Naive thymus-derived CD8-positive, alpha-beta T cell (primary cell): Measurements from ENCODE around the gene FNDC8. TPM values are rescaled to one million over a fixed set of nuclear protein-coding genes. Genes with fewer than 3 reads are reported as not detected.

Experiments used
- ATAC-seq, 2 donors: fragments of 150-1000 bp; cut with Tn5 transposase in 1 of 2; sonication (Bioruptor Pico), chemical (Tn5 transposase) in 1 of 2; 1 replicate in 1 of 2; 2 replicates in 1 of 2; pipeline ENCODE4 v1.10.0; 2021; ENCODE audit warnings: mild to moderate bottlenecking in 2 of 2, moderate library complexity in 2 of 2
- POLR2A ChIA-PET: fragments of 350-600 bp; sonication (Branson Sonifier 250); formaldehyde crosslinking; loops from one replicate; lab custom pipeline; 2021; ENCODE audit warnings: antibody characterized with exemption; lab: Charles Lee
- DNase-seq, 10 donors: peaks; one replicate each; pipeline versions ENCODE4 v3.0.0 to v3.0.0-alpha.2; 2020 to 2022
- H3K27ac Mint-ChIP-seq, 10 donors: one replicate each; pipeline ENCODE4 v1.8.0; 2020 to 2022; ENCODE audit warnings: mild to moderate bottlenecking in 10 of 10, mixed read lengths in 10 of 10, moderate library complexity in 4 of 10, inconsistent platforms in 1 of 10
- H3K27me3 Mint-ChIP-seq, 5 donors: one replicate each; pipeline ENCODE4 v1.8.0; 2021 to 2022; ENCODE audit warnings: mixed read lengths in 5 of 5
- H3K36me3 Mint-ChIP-seq, 3 donors: one replicate each; pipeline ENCODE4 v1.8.0; 2020 to 2022; ENCODE audit warnings: mixed read lengths in 3 of 3, mild to moderate bottlenecking in 2 of 3, inconsistent platforms in 1 of 3
- H3K4me1 Mint-ChIP-seq, 4 donors: one replicate each; pipeline ENCODE4 v1.8.0; 2021 to 2022; ENCODE audit warnings: mixed read lengths in 4 of 4
- H3K4me3 Mint-ChIP-seq, 10 donors: one replicate each; pipeline ENCODE4 v1.8.0; 2020 to 2022; ENCODE audit warnings: mild to moderate bottlenecking in 10 of 10, mixed read lengths in 10 of 10, moderate library complexity in 6 of 10, inconsistent platforms in 1 of 10
- H3K9me3 Mint-ChIP-seq, 9 donors: one replicate each; pipeline ENCODE4 v1.8.0; 2020 to 2022; ENCODE audit warnings: mixed read lengths in 9 of 9, mild to moderate bottlenecking in 3 of 9, inconsistent platforms in 1 of 9, moderate library complexity in 1 of 9
- polyA plus RNA-seq, 3 donors: library from polyadenylated mRNA; unstranded; fragments of 300-500 nt; fragmentation: Illumina TruSeq; gene quantifications; one replicate each; pipeline ENCODE4 v1.2.3, GENCODE V29; 2021
- total RNA-seq, 8 experiments: library from RNA in 2 of 8; stranded (reverse) in 2 of 8; gene quantifications; one replicate each; pipeline ENCODE4 v1.2.3 and lab custom pipeline; 2021 to 2026

FNDC8 gene
- total RNA-seq, result not detected
- polyA plus RNA-seq, result not detected
- total RNA-seq (lab: John Stamatoyannopoulos, UW), result 0 to 0.09 (median 0) reads per million in 6 experiments

GRCh38 chr17:35121315-35121714, at the start of gene FNDC8:
FNDC8 (plus strand) TSS chr17:35121615; CDS start chr17:35121694, 79 bp downstream.
- POLR2A ChIA-PET, result interaction anchor here (0.6 kb wide), 1 partner anchor 160 kb away, joined by 3 read pairs; the partner anchor contains the start of gene CCT6B
- no peaks in the 10 kb centered on the region for H3K27me3 Mint-ChIP-seq
- H3K36me3 Mint-ChIP-seq, result peaks cover 0 to 6% (median 0%) of the 10 kb centered on the region in 3 donors
- peak within 1 kb of the TSS in 2 of 10 donors; percentile 10 to 47 for H3K27ac Mint-ChIP-seq
- H3K4me1 Mint-ChIP-seq, result peaks cover 13 to 37% (median 31%) of the 10 kb centered on the region in 4 donors
- no peaks in the 10 kb centered on the region for H3K9me3 Mint-ChIP-seq
- DNase-seq, result no peak
- no peak for ATAC-seq
- H3K4me3 Mint-ChIP-seq, result peak within 1 kb of the TSS in 4 of 10 donors; percentile 30 to 56 (median 44)

DNA sequence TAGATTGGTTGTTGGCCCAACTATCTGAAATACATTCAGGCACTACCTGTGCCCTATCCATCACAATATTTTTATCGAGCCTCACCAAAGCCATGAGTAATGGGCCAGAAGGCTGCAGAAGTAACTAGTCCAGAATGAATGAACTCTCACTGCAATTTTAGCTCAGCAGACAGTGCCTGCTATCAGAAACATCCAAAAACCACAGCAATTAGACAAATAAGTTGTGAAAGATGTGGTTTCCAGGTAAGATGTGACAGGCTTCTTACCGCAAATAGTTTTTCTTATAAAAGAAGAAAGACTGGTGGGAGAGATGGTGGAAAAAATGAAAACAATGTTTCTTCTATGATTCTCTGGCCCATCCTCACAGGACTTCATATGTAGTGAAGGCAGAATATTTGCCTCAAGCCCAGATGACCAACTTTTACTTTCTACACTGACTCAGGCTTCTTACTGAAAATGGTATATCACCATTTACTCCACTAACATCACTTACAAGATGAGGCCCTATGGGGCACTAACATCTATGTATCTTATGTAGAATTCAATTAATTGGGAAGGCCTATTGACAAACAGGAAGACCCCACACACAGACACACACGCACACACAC, 48.1 kb upstream of the FNDC8 start:
- Mint-ChIP-seq H3K9me3 (no peaks in the 10 kb centered on the region), H3K4me1 (peaks cover 41 to 81% (median 72%) of the 10 kb centered on the region in 4 donors), H3K27ac (peak overlapping the region; percentile 50 to 89 (median 79)), H3K4me3 (peak overlapping the region in 9 of 10 donors; percentile 4 to 66 (median 49)), H3K36me3 (peaks cover 0 to 9% (median 0%) of the 10 kb centered on the region in 3 donors), H3K27me3 (no peaks in the 10 kb centered on the region)
- POLR2A ChIA-PET, result interaction anchor here (0.6 to 2.3 kb wide), 6 partner anchors 10 to 50 kb away, joined by 3 to 11 read pairs (median 4); partner anchors contain the start of gene RFFL
- peak; percentile 58 to 67 for ATAC-seq
- DNase-seq, result peak in 2 of 10 donors; percentile 21 to 35

GRCh38 chr17:35073991-35074627, 47.3 kb upstream of the FNDC8 start:
- H3K9me3 Mint-ChIP-seq, result no peaks in the 10 kb centered on the region
- no peaks in the 10 kb centered on the region for H3K27me3 Mint-ChIP-seq
- ATAC-seq (peak; percentile 10 to 42), DNase-seq (no peak)
- H3K4me1 Mint-ChIP-seq, result peaks cover 36 to 81% (median 67%) of the 10 kb centered on the region in 4 donors
- H3K36me3 Mint-ChIP-seq, result peaks cover 0 to 7% (median 3%) of the 10 kb centered on the region in 3 donors
- peak overlapping the region in 9 of 10 donors; percentile 20 to 90 (median 83) for H3K27ac Mint-ChIP-seq
- POLR2A ChIA-PET, result interaction anchor here (0.7 to 1.6 kb wide), 5 partner anchors 14 to 51 kb away, joined by 3 to 7 read pairs (median 6); no protein-coding TSS in a partner anchor
- H3K4me3 Mint-ChIP-seq, result peak overlapping the region in 9 of 10 donors; percentile 42 to 72 (median 61)

GRCh38 chr17:35074711-35075707, 46.4 kb upstream of the FNDC8 start:
- peak overlapping the region in 8 of 10 donors; percentile 77 to 90 (median 83) for H3K27ac Mint-ChIP-seq
- peaks cover 36 to 81% (median 66%) of the 10 kb centered on the region in 4 donors for H3K4me1 Mint-ChIP-seq
- no peak for ATAC-seq
- H3K36me3 Mint-ChIP-seq, result peaks cover 0 to 3% (median 0%) of the 10 kb centered on the region in 3 donors
- POLR2A ChIA-PET, result interaction anchor here (1.5 to 1.6 kb wide), 2 partner anchors 13 to 15 kb away, joined by 6 to 7 read pairs; no protein-coding TSS in a partner anchor
- H3K9me3 Mint-ChIP-seq, result no peaks in the 10 kb centered on the region
- no peaks in the 10 kb centered on the region for H3K27me3 Mint-ChIP-seq
- peak overlapping the region in 9 of 10 donors; percentile 42 to 72 (median 54) for H3K4me3 Mint-ChIP-seq
- DNase-seq, result no peak

DNA sequence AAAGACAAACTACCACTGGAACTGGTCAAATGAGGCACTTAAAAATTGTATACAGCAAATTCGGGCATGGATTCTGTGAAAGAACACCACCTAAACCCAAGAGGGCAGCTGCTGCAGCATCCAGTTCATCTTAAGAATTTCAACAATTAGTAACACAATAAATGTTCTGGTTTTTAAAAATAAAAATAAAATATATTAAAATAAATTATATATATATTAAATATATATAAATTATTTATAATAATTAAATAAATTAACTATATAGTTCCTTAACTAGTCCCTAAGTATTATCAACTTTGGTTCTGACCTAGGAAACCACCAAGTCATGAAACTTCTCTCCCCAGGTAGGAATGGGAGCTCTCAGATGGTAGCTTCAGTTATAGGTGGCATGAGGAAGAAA, 44.5 kb upstream of the FNDC8 start:
- Mint-ChIP-seq H3K27ac (peak overlapping the region in 2 of 10 donors; percentile 62 to 68), H3K27me3 (no peaks in the 10 kb centered on the region), H3K36me3 (peaks cover 0 to 3% (median 2%) of the 10 kb centered on the region in 3 donors), H3K4me1 (peaks cover 40 to 84% (median 76%) of the 10 kb centered on the region in 4 donors), H3K9me3 (no peaks in the 10 kb centered on the region), H3K4me3 (peak overlapping the region in 1 of 10 donors; percentile 2)
- POLR2A ChIA-PET, result interaction anchor here (1.4 kb wide), 1 partner anchor 11 kb away, joined by 7 read pairs; no protein-coding TSS in a partner anchor
- ATAC-seq (no peak), DNase-seq (no peak)

DNA sequence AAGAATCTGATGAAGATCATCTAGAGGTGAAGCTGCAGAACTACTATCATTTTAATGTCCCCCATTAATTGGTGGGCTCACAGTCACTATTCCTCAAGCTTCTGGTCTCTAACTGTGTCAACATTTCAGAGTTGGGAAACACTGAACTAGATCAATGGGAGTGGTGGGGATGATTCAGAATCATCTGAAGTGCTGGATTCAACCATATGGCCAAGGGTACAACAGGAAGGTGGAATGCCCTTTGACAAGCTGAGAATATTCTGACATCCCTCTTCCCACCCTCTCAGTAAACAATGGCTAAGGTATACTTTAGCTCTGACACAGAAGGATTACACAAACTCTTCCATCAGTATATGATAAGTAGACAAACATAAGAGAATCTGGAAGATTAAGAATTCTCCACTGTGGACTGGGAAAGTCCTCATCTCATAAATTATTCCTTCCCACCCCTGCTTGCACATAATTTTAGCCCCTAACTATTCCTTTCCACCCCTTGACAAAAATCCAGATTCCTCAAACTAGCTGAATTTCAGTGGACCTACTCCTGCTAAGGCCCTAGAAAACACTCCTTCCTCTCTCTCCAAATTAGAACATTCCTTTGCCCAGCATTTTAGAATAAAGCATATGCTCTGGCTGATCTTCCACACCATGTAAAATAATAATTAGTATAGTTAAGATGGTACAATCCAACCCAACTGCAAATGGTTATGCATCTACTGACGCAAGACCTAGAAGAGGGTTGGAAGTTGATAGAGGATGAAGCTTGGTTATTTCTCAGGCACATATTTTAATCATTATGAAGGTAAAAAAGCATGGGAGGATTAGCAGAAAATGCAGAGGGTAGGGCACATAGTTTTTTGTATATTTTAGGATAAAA, 41.6 kb upstream of the FNDC8 start:
- peaks cover 32 to 77% (median 65%) of the 10 kb centered on the region in 4 donors for H3K4me1 Mint-ChIP-seq
- no peaks in the 10 kb centered on the region for H3K27me3 Mint-ChIP-seq
- DNase-seq (no peak), ATAC-seq (no peak)
- no peaks in the 10 kb centered on the region for H3K9me3 Mint-ChIP-seq
- H3K27ac Mint-ChIP-seq, result peak overlapping the region in 7 of 10 donors; percentile 0 to 61 (median 47)
- H3K4me3 Mint-ChIP-seq, result peak overlapping the region in 1 of 10 donors; percentile 3
- H3K36me3 Mint-ChIP-seq, result peaks cover 0 to 9% (median 3%) of the 10 kb centered on the region in 3 donors
- POLR2A ChIA-PET, result interaction anchor here (1.0 to 1.6 kb wide), 3 partner anchors 10 to 57 kb away, joined by 3 to 5 read pairs (median 4); partner anchors contain the start of gene RFFL

DNA sequence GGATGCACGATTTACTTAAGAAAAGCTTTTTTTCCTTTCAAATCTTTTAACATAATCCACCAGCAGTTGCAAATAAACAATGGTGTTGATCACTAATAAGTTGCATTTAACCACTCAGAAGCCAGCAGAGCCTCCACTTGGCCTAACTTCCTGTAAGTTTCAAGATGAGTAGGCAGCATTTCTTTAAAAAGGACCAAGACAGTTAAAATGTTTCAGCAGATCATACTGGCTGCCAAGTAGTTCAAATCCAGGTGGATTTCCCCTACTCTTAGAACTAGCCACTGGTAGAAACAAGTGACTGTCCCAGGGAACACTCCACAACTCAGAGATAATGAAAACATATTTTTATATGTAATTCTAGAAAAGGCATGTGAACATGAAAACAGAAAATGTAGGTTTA, 40.9 kb upstream of the FNDC8 start:
- DNase-seq (no peak), ATAC-seq (no peak)
- H3K4me1 Mint-ChIP-seq, result peaks cover 25 to 77% (median 62%) of the 10 kb centered on the region in 4 donors
- no peak overlapping the region for H3K4me3 Mint-ChIP-seq
- H3K9me3 Mint-ChIP-seq, result no peaks in the 10 kb centered on the region
- POLR2A ChIA-PET, result interaction anchor here (1.2 to 1.6 kb wide), 2 partner anchors 9 to 57 kb away, joined by 4 to 5 read pairs; no protein-coding TSS in a partner anchor
- peak overlapping the region in 5 of 10 donors; percentile 5 to 61 (median 48) for H3K27ac Mint-ChIP-seq
- H3K27me3 Mint-ChIP-seq, result no peaks in the 10 kb centered on the region
- peaks cover 0 to 13% (median 3%) of the 10 kb centered on the region in 3 donors for H3K36me3 Mint-ChIP-seq

- Mint-ChIP-seq H3K27ac (peak overlapping the region in 2 of 10 donors; percentile 51 to 61), H3K27me3 (no peaks in the 10 kb centered on the region), H3K4me1 (peaks cover 28 to 85% (median 70%) of the 10 kb centered on the region in 4 donors), H3K9me3 (no peaks in the 10 kb centered on the region), H3K4me3 (peak overlapping the region in 1 of 10 donors; percentile 41), H3K36me3 (peaks cover 0 to 13% (median 3%) of the 10 kb centered on the region in 3 donors)
- ATAC-seq, result no peak
- POLR2A ChIA-PET, result interaction anchor here (0.6 to 2.9 kb wide), 5 partner anchors 18 to 159 kb away, joined by 4 to 11 read pairs (median 5); partner anchors contain the start of gene RFFL
- DNase-seq, result no peak
Measured at GRCh38 chr17:35081638-35082037, 39.8 kb upstream of the FNDC8 start.

DNA sequence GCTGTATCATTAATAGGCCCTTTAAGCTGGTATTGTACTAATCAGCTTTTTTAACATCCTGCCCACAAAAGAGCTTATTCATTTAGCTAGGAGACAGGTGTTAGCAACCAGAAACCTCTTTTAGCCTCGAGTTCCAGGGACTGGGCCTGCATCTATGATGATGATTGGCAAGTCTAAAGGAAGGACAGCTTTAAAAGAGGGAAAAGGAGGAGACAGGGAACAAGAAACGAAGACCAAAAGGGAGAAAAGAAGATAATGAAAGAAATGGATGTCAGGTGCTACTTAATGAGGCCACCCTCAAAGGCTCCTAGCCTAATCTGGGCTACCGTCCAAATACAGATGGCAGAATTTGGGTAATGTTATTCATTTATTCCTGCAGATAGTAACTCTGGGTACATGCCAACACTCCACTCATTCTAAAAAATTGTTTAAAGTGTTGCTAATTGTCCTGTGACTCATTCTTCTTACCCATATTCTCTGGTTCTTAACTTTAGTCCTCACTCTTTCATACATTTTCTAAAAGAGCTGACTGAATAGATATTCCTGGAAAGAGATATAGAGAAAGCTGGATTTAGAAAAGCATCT, 39.2 kb upstream of the FNDC8 start:
- DNase-seq, result no peak
- peak overlapping the region in 8 of 10 donors; percentile 41 to 83 (median 70) for H3K4me3 Mint-ChIP-seq

GRCh38 chr17:35083071-35083470, 38.3 kb upstream of the FNDC8 start:
- Mint-ChIP-seq H3K4me1 (peaks cover 29 to 87% (median 72%) of the 10 kb centered on the region in 4 donors), H3K9me3 (no peaks in the 10 kb centered on the region), H3K27me3 (no peaks in the 10 kb centered on the region), H3K36me3 (peaks cover 0 to 13% (median 3%) of the 10 kb centered on the region in 3 donors), H3K27ac (peak overlapping the region in 8 of 10 donors; percentile 0 to 71 (median 34)), H3K4me3 (peak overlapping the region in 4 of 10 donors; percentile 8 to 51 (median 35))
- DNase-seq (no peak), ATAC-seq (no peak)
- POLR2A ChIA-PET, result interaction anchor here (1.2 to 2.9 kb wide), 4 partner anchors 13 to 61 kb away, joined by 4 to 11 read pairs (median 5); partner anchors contain the start of gene RFFL

More for the DNA sequence above, 39.2 kb upstream of the FNDC8 start:
- no peaks in the 10 kb centered on the region for H3K27me3 Mint-ChIP-seq
- peak overlapping the region in 9 of 10 donors; percentile 51 to 85 (median 70) for H3K27ac Mint-ChIP-seq
- H3K4me1 Mint-ChIP-seq, result peaks cover 29 to 86% (median 72%) of the 10 kb centered on the region in 4 donors
- POLR2A ChIA-PET, result interaction anchor here (0.6 to 2.9 kb wide), 5 partner anchors 12 to 158 kb away, joined by 4 to 11 read pairs (median 5); partner anchors contain the start of gene RFFL
- ATAC-seq, result no peak
- no peaks in the 10 kb centered on the region for H3K9me3 Mint-ChIP-seq
- H3K36me3 Mint-ChIP-seq, result peaks cover 0 to 13% (median 3%) of the 10 kb centered on the region in 3 donors
